Measurements from ENCODE around the gene ARAP3.

- TF ChIP-seq CTCF (conservative IDR thresholded peaks at IDR 0.05; ENCODE audit: low read depth in 2 of 2) (no peak), EZH2 (IDR thresholded peaks at IDR 0.05; ENCODE audit: low read depth, unreplicated experiment) (no peak), POLR2AphosphoS5 (IDR thresholded peaks at IDR 0.05; ENCODE audit: low read depth) (no peak), EZH2phosphoT487 (IDR thresholded peaks at IDR 0.05; ENCODE audit: unreplicated experiment) (no peak), REST (IDR thresholded peaks at IDR 0.05; ENCODE audit: unreplicated experiment) (no peak)
These were observed 34.4 kb upstream of the ARAP3 start for GRCh38 chr5:141716468-141716867.
